ENCODE measurements around the gene UBA5.
A peak's percentile ranks its signal among the peaks of the same experiment; 100 is the strongest.

UBA5 gene

DNA sequence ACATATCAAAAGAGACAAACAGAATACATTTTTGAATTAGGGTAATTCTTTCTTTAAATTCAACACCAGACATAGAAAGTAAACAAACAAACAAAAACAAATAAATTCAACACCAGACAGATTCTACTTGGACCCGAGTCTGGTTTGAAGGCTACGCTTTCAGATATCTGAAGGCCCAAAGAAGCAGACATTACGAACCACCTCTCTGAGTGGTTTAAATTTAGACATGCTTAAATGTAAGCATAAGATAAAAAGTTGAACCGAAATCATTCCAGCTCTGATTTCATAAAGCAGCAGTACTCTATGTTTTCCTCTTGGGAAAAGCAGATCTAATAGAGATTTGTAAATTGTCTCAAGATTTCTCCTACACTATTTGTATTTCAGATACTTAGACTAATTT lies 29.9 kb downstream of the UBA5 start:
- Mint-ChIP-seq H3K4me3 (no peak overlapping the region), H3K27ac (ENCODE audit: low read depth) (no peak overlapping the region), H3K9me3 (no peaks in the 10 kb centered on the region), H3K27me3 (no peaks in the 10 kb centered on the region), H3K4me1 (peaks cover 6% of the 10 kb centered on the region), H3K36me3 (ENCODE audit: insufficient read depth) (peaks cover 49% of the 10 kb centered on the region)
- DNase-seq (ENCODE audit: low spot score in 2 of 2) (no peak), ATAC-seq (replicated peaks; ENCODE audit: extremely low read depth, poor library complexity, severe bottlenecking) (no peak)

DNA sequence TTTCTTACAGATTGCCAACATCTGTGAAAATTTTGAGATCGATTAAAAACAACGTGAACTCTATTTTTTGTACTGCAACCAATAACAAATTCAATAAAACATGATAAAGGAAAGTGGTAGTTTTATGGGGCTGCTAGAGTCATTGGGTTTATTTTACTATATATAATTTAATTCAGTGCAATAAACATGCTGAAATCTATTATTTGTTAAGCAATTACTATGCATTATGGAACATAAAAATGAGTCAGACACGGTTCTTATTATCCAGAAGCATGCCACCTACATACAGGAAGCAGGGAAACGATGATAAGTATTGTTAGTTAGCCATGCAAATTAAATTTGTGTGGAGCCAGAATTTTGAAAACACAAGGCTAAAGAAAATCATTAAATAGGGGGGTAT lies 34.9 kb downstream of the UBA5 start:
- no peaks in the 10 kb centered on the region for H3K27me3 Mint-ChIP-seq
- peak overlapping the region; percentile 58 for H3K27ac Mint-ChIP-seq (ENCODE audit: low read depth)
- H3K9me3 Mint-ChIP-seq, result no peaks in the 10 kb centered on the region
- DNase-seq (ENCODE audit: low spot score in 2 of 2), result no peak
- peaks cover 55% of the 10 kb centered on the region for H3K36me3 Mint-ChIP-seq (ENCODE audit: insufficient read depth)
- no peak for ATAC-seq (replicated peaks; ENCODE audit: extremely low read depth, poor library complexity, severe bottlenecking)
- no peak overlapping the region for H3K4me3 Mint-ChIP-seq
- peaks cover 6% of the 10 kb centered on the region for H3K4me1 Mint-ChIP-seq

DNA sequence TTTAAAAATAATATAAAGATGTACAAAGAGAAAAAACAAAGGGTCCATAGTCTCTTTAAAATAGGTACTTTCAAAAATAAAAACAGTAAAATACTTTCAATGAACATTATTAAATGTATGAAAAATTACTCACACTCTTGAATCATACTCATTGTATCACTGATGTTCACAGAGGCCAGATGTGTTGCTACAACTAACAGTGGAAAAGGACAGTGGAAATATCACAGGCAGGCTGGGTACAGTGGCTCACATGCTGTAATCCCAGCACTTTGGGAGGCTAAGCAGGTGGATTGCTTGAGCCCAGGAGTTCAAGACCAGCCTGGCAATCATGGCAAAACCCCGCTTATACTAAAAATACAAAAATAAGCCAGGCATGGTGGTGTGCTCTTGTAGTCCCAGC lies 35.3 kb downstream of the UBA5 start:
- ATAC-seq (replicated peaks; ENCODE audit: extremely low read depth, poor library complexity, severe bottlenecking) (no peak), DNase-seq (ENCODE audit: low spot score in 2 of 2) (no peak)
- H3K4me3 Mint-ChIP-seq, result no peak overlapping the region
- H3K27ac Mint-ChIP-seq (ENCODE audit: low read depth), result peak overlapping the region; percentile 58
- peaks cover 57% of the 10 kb centered on the region for H3K36me3 Mint-ChIP-seq (ENCODE audit: insufficient read depth)
- no peaks in the 10 kb centered on the region for H3K27me3 Mint-ChIP-seq
- H3K9me3 Mint-ChIP-seq, result no peaks in the 10 kb centered on the region
- H3K4me1 Mint-ChIP-seq, result peaks cover 6% of the 10 kb centered on the region

DNA sequence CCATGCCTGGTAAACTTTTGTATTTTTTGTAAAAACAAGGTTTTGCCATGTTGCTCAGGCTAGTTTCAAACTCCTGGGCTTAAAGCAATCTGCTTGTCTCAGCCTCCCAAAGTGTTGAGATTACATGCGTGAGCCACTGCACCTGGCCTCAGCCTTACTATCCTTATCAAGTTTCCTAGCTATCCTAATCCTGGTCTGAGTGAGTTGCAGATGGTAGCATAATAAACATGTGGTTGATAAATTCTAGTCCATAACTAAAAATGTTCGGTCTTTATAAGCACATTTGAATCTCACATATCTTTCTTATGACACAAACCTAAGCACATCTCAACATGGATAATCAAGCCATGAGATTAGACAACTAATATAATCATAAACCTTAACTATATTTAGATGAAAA lies 43.6 kb downstream of the UBA5 start:
- peaks cover 8% of the 10 kb centered on the region for H3K4me1 Mint-ChIP-seq
- no peaks in the 10 kb centered on the region for H3K9me3 Mint-ChIP-seq
- peaks cover 41% of the 10 kb centered on the region for H3K36me3 Mint-ChIP-seq (ENCODE audit: insufficient read depth)
- DNase-seq (ENCODE audit: low spot score in 2 of 2) (no peak), ATAC-seq (replicated peaks; ENCODE audit: extremely low read depth, poor library complexity, severe bottlenecking) (no peak)
- H3K4me3 Mint-ChIP-seq, result no peak overlapping the region
- no peak overlapping the region for H3K27ac Mint-ChIP-seq (ENCODE audit: low read depth)
- H3K27me3 Mint-ChIP-seq, result no peaks in the 10 kb centered on the region

DNA sequence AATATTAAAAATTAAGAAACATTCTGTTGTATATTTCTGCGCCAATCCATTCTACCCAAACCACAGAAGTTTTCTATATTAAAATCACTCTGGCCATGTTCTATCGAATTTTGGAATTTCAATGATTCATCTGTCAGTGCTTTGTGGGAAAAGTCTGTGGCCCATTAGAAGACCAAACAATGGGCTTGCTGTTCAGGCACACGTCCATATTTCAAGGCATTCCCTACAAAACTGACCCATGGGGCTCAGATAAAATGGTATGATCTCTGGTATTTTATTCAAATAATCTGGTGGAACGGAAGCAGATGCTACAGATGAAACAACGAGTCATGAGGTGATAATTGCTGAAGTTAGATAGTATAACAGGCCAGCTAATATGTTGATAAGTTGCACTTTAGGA lies 49.6 kb downstream of the UBA5 start:
- Mint-ChIP-seq H3K27ac (ENCODE audit: low read depth) (no peak overlapping the region), H3K9me3 (no peaks in the 10 kb centered on the region), H3K4me3 (no peak overlapping the region), H3K4me1 (peaks cover 8% of the 10 kb centered on the region), H3K36me3 (ENCODE audit: insufficient read depth) (peaks cover 37% of the 10 kb centered on the region), H3K27me3 (no peaks in the 10 kb centered on the region)
- DNase-seq (ENCODE audit: low spot score in 2 of 2) (no peak), ATAC-seq (replicated peaks; ENCODE audit: extremely low read depth, poor library complexity, severe bottlenecking) (no peak)

DNA sequence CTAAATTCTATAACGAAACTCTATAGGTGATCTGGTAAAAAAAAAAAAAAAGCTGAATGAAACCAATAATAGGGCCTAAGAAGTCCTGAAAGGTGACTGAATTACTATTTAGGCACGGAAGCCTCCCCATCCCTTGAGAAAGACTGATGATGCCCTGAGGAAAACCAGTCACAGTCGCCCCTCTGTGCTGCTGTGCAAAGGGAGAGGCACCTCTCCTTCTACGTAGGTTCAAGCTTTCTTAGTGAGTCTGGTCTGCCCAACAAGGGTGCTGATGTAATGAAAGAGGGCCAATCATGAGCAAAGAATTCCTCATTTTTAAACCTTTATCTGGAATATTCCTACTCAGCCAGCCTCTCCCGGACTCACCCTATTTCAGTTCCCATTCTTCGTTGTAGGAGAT lies 50.2 kb downstream of the UBA5 start:
- Mint-ChIP-seq H3K9me3 (no peaks in the 10 kb centered on the region), H3K4me1 (peaks cover 8% of the 10 kb centered on the region)

DNA sequence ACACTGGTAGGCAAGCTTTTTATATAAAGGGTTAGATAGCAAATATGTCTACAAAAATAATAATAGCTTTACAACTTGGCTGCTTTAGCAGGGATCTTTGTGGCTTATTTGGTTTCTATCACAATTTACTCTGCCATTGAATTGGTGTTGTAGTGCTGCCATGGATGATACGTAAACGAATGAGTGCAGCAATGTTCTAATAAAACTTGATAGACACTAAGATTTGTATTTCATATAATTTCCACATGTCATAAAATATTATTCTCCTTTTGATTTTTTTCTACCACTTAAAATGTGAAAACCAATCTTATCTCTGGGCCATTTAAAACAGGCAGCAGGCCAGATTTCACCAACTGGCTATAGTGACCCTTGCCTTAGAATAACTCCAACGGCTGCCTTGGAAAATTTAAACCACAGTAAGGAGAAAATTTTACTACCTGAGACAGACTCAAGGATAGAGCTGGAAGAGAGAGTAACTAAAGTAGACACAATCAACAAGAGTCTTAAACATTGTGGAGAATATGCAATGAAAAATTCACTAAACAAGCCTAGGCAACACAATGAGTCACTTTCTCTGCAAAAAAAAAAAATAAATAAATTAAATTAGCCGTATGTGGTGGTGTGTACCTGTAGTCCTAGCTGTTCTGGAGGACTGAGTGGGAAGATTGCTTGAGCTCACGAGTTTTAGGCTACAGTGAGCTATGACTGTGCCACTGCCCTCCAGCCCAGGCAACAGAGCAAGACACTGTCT lies 54.0 kb downstream of the UBA5 start:
- Mint-ChIP-seq H3K4me3 (no peak overlapping the region), H3K4me1 (peaks cover 6% of the 10 kb centered on the region)

More for the DNA sequence above, 50.2 kb downstream of the UBA5 start:
- DNase-seq (ENCODE audit: low spot score in 2 of 2) (no peak), ATAC-seq (replicated peaks; ENCODE audit: extremely low read depth, poor library complexity, severe bottlenecking) (no peak)
- Mint-ChIP-seq H3K4me3 (no peak overlapping the region), H3K27me3 (no peaks in the 10 kb centered on the region), H3K27ac (ENCODE audit: low read depth) (no peak overlapping the region), H3K36me3 (ENCODE audit: insufficient read depth) (peaks cover 36% of the 10 kb centered on the region)

DNA sequence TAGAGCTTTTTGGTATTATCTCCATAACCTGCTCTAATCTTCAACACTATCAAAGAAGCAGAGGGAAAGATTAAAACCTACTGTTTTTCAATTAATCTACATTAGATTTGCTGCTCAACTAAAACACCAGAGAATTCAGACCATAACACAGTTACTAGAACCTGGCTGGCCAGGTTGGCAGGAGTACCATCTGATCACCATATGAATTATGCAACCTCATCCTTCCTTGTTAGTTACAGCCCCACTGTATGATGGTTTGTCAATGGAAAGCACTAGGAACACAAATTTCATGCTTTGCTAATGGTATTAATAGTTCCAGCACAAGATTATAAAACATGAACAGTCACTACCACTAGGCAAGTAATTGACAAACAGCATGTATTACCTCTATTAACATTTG lies 56.2 kb downstream of the UBA5 start:
- Mint-ChIP-seq H3K27me3 (no peaks in the 10 kb centered on the region), H3K27ac (ENCODE audit: low read depth) (no peak overlapping the region), H3K9me3 (no peaks in the 10 kb centered on the region), H3K36me3 (ENCODE audit: insufficient read depth) (peaks cover 19% of the 10 kb centered on the region), H3K4me3 (no peak overlapping the region), H3K4me1 (peaks cover 28% of the 10 kb centered on the region)
- no peak for ATAC-seq (replicated peaks; ENCODE audit: extremely low read depth, poor library complexity, severe bottlenecking)
- DNase-seq (ENCODE audit: low spot score in 2 of 2), result no peak

More for the DNA sequence above, 54.0 kb downstream of the UBA5 start:
- ATAC-seq (replicated peaks; ENCODE audit: extremely low read depth, poor library complexity, severe bottlenecking), result no peak
- H3K27ac Mint-ChIP-seq (ENCODE audit: low read depth), result no peak overlapping the region
- H3K36me3 Mint-ChIP-seq (ENCODE audit: insufficient read depth), result peaks cover 25% of the 10 kb centered on the region
- no peaks in the 10 kb centered on the region for H3K9me3 Mint-ChIP-seq
- no peaks in the 10 kb centered on the region for H3K27me3 Mint-ChIP-seq
- DNase-seq (ENCODE audit: low spot score in 2 of 2), result no peak

DNA sequence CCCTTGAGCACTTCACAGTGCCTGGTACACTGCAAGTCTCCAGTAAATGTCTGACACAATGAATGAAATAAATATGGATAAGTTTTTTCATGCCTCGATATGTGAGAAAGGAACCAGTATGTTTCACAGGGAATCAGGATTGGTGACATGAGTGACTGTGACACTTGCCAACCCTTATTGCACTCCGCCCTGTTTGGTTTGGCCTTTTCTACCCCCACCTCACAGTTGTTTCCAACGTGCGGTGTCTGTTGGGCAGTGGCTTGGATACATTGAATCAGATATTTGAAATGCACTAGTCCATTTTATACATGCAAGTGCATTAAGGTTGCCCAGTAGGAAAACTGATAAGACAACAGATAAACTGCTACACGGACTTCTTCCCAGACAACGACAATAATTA lies 60.1 kb downstream of the UBA5 start:
- H3K9me3 Mint-ChIP-seq, result no peaks in the 10 kb centered on the region
- no peak for DNase-seq (ENCODE audit: low spot score in 2 of 2)
- H3K4me3 Mint-ChIP-seq, result peak overlapping the region; percentile 84
- H3K4me1 Mint-ChIP-seq, result peaks cover 43% of the 10 kb centered on the region
- H3K27ac Mint-ChIP-seq (ENCODE audit: low read depth), result no peak overlapping the region
- peaks cover 14% of the 10 kb centered on the region for H3K36me3 Mint-ChIP-seq (ENCODE audit: insufficient read depth)
- no peaks in the 10 kb centered on the region for H3K27me3 Mint-ChIP-seq
- no peak for ATAC-seq (replicated peaks; ENCODE audit: extremely low read depth, poor library complexity, severe bottlenecking)

DNA sequence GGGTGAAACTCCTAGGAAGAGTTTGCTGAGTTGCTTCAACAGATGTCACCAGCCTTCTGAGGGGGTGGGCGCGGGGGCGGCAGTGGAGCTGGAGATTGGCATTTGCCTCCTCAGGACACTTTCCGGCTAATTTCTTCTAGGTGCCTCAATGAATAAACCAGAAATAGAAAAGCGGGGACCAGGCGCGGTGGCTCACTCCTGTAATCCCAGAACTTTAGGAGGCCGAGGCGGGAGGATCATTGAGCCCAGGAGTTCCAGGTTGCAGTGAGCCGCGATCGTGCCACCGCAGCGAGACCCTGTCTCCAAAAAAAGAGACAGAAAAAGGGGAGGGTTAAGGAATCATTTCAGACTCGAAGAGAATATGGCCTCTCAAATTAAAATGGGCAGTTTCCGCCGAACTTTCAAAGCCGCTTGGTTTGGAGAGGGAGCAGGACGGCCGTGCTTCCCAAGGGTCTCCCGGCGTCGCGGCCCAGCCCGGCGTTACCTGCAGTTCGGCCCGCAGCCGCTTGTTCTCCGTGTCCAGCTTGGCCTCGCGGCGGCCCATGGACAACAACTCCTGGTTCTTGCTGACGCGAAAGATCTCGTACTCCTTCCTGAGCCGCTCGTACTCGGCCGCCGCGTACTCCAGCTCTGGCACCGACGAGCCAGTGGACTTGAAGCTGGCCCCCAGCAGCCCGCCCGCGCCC lies 61.5 kb downstream of the UBA5 start:
- ATAC-seq (replicated peaks; ENCODE audit: extremely low read depth, poor library complexity, severe bottlenecking) (peak; percentile 15), DNase-seq (ENCODE audit: low spot score in 2 of 2) (peak in 1 of 2 donors; percentile 21)
- Mint-ChIP-seq H3K36me3 (ENCODE audit: insufficient read depth) (peaks cover 13% of the 10 kb centered on the region), H3K9me3 (no peaks in the 10 kb centered on the region), H3K27me3 (no peaks in the 10 kb centered on the region), H3K27ac (ENCODE audit: low read depth) (peak overlapping the region; percentile 89), H3K4me3 (peak overlapping the region; percentile 84), H3K4me1 (peaks cover 37% of the 10 kb centered on the region)

DNA sequence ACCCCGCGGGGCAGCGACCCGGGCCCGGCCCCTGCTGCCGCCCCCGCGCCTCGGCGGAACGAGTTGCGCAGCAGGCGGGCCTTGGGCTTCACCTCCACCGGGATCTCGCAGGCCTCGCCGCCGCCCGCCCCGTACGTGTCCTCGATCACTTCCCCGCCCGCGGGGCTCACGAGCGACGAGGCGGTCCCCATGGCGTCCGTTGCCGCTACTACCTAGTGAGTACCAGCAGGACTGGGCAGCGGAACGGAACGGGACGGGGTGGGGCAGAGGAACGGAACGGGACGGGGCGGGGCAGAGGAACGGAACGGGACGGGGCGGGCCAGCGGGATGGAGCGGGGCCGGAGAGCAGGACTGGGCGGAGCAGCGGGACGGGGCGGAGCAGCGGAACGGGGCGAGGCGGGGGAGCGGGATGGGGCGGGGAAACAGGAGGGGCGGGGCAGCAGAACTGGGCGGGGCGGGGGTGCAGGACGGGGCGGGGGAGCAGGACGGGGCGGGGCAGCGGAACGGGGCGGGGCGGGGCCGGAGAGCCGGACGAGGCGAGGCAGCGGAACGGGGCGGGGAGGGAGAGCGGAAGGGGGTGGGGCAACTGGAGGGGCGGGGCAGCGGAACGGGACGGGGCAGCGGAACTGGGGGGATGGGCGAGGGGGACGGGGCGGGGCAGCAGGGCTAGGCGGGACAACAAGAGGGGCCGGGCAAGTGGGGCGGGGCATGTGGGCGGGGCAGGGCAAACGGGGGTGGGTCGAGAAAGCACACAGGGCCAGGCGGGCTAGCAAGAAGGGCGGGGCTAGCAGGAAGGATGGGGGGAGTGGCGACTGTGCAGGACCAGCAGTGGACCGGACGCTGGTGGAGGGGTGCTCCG lies 62.3 kb downstream of the UBA5 start, which contains the start of gene NPHP3:
TSS of gene NPHP3 (minus strand) at position 245 of the 859 bp plus-strand sequence. CDS start at position 191, 54 bp downstream.
- Mint-ChIP-seq H3K27ac (ENCODE audit: low read depth) (peak within 1 kb of the TSS; percentile 89), H3K9me3 (no peaks in the 10 kb centered on the region), H3K4me1 (peaks cover 37% of the 10 kb centered on the region), H3K4me3 (peak within 1 kb of the TSS; percentile 84), H3K27me3 (peaks cover under 1% of the 10 kb centered on the region), H3K36me3 (ENCODE audit: insufficient read depth) (peaks cover 11% of the 10 kb centered on the region)
- ATAC-seq (replicated peaks; ENCODE audit: extremely low read depth, poor library complexity, severe bottlenecking), result peak; percentile 80
- peak; percentile 76 to 87 for DNase-seq (ENCODE audit: low spot score in 2 of 2)

Data from central memory CD8-positive, alpha-beta T cell (primary cell).